GM19035 (cell line): ENCODE results near the gene CCDC34.

ENCODE experiments used
- ATAC-seq: cut with Tn5 transposase; IDR thresholded peaks from one replicate; pipeline ENCODE4 v1.9.1; 2021; ENCODE audit not compliant: unreplicated experiment

The CCDC34 gene

DNA sequence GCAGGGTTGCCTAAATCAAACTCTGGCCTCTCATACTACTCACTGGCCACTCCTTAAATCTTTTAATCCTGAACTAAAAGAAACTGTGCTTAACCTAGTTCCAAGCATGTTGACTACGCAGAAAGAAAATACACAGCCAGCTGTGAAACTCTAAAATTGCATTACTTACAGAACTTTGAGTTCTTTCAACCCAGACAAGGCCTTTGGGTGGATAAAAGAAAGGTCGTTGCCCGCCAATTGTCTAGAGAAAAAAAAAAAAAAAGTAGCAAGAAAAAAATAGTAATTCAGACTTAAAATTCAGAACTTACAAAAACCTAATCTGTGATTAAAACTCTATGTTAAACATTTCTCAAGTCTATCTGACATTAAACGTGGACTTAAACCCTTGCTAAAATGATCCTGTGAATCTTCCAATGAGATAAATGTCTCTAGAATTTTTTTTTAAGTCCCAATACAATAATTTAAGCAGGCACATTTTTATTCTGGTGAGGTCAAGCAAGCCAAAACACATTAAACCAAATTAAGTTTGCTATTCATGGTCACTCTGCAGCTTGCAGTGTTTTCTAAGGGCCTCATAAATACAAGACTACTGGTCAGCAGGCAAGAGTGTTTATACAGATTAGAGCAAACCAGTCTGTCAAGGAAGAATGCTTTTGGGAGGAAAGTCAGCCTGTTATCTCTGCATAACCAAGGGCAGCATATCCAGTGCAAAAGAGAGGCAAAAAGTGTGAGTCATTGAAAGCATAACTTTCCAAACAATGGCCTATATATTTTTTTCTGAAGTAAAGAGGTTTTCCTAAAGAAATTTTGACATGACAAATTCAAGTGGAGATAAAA, 29.5 kb upstream of the CCDC34 start:
- no peak for ATAC-seq

DNA sequence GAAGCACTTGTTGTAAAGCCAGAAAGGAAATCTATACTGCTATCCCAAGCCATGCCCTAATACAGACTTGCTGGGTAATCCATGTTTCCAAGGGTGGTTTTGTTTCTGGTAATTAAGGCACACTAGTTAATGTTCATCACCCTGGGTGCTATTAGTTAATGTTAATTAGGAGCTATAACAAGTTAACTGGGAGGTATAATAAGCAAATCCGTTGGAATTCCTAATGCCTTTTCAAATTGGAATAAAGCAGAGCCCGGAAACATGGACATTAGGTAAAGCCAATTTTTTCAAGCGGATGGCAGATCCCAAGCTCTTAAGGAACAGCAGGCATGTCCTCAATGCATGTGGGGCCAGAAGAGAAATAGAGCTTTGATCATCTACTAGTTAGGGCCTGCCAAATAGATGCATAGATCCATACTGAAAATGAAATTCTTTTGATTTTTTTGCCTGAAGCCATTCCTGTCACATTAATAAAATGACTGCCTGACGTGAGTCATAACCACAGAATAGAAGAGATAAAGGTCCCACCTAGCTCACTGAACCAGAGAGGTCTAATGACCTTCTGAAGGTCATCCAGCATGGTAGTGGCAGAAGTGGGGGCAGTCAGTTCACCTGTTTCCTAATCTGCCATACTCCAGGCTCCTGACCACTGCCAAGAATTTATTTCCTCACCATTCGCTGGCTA, 28.5 kb upstream of the CCDC34 start:
- ATAC-seq, result no peak

DNA sequence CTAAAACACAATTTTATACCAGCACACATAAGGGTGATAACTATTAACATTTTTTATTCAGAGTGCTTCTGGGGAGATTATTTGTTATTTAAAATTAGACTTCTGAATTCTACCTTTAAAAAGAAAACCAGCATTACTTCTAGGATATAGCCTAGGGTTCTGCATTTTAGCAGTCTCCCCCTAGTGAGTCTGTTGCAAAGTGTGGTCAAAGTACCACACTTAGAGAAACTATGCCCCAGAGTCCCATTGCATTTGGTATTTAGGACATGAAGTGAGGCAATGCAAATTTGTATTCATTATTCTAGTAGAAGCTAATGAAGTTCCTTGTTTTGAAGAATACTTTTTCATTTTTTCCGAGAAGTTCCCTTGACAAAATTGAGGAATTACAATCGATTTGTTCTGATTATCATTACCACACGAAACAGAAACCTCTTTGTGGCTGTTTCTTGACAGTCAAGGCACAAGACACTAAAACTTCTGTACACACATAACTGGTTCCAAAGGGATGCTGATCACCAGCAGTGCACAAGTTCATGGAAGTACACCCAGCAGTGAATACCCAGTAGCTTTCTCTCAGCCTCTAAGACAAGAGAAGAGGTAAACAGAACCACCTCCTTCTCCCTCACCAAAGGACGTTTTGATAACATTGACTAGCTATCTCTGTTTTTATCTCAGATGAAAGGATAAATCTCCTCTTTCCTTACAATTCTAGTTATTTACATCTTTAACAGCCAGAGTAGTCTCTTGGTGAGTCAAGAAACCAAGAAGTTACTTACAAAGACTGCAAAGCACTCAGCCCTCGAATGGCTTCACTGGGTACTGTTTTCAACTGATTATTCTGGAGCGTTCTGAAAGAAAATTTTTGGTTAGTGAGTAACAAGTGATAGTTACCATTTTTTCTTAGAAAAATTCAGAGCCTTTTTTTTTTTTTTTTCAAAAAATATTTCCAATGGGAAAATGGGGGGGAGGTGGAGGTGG, 27.6 kb upstream of the CCDC34 start:
- ATAC-seq, result no peak

DNA sequence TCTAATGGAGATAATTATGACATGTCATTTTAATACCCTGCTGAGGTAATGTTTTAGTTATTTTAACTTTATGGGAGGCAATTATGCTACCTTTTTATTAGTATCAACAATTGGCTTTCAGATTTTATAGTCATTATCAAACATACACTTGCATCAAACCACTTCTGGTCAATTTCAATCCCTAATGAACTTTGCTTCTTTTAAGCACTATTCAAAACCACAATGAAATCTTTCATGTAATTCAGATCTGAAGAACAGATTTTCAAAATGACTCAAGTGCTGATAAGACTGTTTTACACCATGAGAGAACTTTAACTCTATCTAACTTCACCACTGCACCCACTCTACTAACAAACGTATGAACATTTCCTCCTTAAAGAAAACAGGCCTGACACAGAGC, 25.9 kb upstream of the CCDC34 start:
- no peak for ATAC-seq

DNA sequence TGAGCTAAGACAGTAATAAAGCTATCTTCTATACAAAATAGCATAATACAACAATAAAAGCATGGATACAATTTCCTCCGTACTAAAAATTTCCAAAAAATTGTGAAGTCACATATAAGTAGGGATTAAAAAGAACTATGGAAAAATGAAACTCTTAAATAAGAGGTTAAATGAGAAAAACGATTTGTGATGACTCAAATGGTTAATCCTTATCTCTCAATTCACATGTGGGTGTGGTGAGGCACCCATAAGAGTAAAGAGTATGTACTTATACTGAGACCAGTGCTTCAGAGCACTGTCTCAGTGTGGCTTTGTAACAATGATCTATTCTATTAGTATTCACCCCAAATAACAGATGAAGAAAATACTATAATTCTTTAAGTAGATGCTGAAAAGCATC, 25.0 kb upstream of the CCDC34 start:
- ATAC-seq, result no peak

DNA sequence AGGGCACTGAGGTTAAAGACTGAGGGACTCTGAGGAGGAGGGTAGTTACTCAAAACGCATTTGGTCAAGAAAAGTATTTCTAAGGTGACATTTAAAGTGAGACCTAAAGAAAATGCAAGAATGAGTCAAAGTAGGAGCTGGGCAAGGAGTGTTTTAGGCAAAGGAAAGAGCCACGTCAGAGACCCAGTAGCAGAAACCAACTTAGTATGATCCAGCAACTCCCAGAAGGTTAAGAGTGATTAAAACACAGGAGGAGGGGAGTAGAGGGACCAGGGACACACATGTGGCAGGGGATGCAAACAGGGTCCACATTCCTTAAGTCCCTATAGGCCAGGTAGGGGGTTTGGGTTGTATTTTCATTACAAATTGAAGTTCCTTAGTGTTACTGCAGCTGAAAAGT, 24.3 kb upstream of the CCDC34 start:
- ATAC-seq, result no peak

DNA sequence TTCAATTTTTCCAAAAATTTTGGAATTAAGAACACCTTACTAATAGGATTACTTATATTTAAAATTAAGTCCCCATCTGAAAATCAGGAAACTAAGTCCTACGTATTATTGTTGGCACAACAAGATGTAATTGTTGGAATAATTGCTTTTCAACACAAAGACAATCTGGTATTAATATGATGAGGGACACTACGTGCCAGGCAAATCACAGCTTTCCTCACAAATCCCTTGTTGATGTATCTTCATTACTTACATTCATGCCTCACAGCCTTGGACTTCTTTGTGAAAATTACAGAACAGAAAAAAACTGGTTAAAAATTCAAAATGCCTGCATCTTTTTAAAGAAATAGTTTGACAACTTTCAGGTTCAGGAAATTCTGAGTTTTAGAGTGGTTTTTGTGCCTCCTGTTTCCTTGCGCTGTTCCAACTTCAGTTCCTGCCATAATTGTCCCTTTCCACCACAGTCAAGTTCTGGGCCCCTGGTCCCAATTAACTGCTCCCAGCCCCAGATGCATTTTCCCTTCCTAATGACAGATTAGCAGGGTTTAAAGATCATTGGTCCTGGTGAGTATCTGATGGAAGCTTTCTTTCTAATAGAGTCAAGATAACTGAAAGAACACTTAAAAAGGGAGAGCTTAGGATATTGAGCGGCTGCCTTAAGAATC, 23.3 kb upstream of the CCDC34 start:
- ATAC-seq, result no peak

DNA sequence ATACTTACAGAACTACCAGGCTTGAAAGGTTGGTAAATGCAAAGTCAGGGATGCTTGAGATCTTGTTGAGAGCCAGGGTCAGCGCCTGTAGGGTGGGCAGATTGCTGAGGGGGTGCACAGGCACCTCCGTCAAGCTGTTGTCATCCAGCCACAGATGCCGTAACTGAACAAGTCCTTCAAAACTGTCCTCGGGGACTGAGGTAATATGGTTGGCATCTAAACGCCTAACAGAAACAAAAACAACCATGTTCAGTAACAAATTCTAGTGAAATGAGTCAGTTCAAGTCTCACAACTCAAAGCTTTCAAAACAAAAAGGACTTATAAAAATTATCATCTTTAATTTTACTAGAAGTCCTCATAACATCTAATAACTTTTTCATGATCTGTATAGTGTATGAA, 22.2 kb upstream of the CCDC34 start:
- ATAC-seq, result no peak

DNA sequence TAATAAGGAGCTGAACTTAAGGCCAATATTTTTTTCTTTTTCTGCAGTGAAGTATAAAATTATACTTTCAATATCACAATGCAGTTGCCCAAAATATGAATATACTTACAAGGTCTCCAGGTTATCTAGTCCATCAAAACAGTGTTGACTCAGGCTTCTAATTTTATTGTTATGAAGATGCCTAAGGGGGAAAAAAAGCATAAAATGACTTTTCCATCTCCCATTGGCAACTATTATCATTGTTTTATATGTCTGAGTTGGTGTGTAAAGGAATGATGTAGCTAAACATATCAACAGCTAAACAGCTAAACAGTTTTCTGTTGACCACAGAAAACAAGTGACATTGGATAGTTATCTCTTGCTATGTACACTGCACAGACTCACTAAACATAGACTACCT, 21.2 kb upstream of the CCDC34 start:
- no peak for ATAC-seq

DNA sequence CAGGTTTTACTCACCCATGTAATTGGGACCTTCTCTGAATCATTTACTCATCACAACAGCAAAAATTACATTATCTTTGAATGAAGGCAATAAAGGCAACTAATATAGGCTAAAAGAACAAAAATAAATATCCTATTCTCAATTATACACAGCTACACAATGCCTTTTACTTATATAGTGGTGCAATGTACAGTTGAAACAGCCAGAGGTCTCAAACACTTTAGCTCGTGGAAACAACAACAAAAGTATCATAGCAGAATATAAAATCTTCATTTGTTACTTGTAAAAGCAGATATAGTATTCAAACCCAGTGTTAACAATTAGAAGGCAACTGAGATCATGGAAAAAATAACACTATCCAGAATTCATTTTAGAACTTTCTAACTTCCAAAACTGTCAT, 20.6 kb upstream of the CCDC34 start:
- ATAC-seq, result no peak

DNA sequence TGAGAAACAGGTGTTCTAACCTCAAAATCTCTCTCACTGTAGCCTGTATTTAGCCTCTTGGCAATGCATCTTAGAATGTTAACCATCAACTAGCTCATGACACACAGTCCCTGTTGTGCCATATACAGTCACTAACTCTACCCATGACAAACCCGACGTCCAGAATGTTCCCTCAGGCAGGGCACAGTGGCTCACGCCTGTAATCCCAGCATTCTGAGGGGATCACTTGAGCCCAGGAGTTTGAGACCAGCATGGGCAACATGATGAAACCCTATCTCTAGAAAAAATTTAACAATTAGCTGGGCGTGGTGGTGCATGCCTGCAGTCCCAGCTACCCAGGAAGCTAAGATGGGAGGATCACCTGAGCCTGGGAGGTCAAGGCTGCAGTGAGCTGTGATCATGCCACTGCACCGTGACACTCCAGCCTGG, 18.2 kb upstream of the CCDC34 start:
- no peak for ATAC-seq

DNA sequence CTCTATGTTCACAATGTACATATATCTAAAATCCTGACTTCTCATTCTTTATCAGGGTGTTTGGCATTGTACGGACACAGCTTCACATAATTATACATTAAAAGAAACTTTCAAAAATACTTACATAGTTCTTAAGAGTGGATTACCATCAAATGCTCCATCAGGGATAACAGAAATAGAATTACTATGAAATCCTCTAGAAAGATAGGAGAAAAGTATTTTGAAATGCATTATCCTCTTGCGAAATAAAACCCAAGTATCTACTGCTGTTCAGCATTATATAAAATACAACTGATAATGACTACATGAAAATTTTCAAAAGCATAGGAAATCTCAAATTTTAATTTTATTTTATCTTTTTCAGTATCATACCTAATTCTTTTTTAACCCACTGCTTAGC, 17.8 kb upstream of the CCDC34 start:
- ATAC-seq, result no peak

DNA sequence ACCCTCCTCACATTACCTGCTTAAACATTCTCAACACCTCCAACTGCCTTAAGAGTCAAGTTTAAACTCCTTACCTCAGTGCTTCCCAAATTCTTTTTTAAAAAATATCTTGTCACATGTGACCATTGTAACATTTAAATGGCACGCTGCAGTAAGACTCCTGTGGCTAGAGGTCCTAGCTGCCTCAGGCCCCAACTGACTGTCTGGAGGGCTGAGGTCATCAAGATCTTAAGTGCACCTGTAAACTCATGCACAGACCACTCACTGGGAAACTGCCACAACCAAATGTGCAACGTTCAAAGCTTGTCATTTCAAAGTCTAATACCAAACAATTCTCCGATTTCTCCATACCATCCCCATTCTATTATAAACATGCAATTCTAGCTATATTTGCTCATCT, 16.4 kb upstream of the CCDC34 start:
- ATAC-seq, result no peak

DNA sequence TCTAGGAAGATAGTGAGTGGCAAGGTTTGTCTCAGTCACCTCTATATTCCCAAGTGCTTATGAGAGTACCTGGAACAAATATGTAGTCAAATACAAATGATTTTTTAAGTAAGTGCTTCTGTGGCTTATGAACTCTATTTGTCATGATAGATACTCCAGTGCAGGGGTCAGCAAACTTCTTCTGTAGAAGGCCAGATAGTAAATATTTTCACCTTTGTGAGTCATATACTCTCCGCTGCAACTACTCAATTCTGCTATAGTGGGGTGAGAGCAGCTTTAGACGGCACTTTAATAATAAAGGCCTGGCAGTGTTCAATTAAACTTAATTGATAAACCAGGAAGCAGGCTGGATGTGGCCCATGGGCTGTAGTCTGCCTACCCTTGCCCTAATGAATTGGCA, 12.4 kb upstream of the CCDC34 start:
- no peak for ATAC-seq

DNA sequence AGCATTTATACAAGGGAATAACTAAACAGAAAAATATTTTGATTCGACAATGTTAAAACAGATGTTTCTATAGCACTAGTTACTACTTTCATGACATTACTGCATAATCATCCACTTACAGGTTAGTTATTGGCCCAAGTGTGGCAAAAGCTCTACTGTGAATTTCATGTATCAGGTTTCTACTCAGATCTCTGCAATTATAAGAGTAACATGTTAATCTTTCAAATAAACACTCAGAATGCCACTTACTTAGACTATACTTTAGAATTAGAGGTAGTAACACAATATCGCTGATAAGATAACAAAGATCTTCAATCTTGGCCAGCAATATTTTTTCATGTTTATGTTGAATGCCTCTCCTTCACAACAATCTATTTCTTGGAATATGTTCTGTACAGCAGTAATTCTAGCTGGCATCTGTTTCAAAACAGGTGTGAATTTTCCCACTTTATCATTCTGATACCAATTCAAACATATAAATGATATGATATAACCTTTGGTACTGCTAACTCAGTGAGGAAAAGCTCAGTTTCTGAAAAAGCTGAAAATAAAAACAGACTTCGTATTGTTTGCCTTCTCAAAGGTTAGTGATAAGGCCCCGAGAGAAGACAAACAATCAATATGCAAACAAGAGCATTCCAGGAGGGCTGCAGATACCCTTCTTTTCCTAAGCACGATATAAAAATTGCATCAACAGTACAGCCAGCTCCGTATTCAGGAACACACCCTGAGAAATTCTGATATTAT, 11.0 kb upstream of the CCDC34 start:
- ATAC-seq, result no peak

DNA sequence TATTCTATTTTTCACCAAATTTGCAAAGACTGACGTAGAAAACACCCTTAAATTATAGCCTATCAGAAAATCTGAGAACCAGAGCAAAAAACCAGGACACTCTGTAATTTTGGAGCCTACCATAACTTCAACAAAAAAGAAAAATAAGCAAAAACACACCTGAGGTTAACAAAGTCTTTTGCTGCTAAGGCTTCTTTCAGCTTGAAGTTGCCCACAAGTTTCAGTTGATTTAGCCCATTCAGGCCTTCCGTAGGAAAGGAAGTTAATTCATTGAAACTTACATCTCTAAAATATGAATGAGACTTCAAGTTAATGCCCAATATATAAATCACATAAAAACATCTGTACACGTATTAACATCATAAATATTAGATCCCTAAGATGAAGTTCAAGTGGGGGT, 10.4 kb upstream of the CCDC34 start:
- no peak for ATAC-seq

DNA sequence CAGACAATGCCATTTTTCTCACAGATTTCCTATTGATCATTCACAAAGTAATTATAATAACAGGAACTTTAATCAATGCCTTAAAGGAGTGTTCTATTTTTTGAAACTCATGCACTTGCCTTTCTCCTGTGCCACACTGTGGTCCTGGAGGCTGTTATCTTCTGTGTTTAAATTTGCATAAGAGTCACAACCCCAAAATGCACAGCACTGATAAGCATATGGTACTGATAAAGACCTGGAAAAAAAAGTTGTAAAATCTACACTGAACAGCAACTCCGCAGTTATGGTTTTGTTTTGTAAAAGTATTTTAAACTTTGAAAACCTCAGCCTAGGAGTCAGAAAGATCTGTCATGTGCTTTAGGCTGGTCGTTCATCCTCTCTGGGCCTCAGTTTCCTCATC, 9.1 kb upstream of the CCDC34 start:
- ATAC-seq, result no peak

DNA sequence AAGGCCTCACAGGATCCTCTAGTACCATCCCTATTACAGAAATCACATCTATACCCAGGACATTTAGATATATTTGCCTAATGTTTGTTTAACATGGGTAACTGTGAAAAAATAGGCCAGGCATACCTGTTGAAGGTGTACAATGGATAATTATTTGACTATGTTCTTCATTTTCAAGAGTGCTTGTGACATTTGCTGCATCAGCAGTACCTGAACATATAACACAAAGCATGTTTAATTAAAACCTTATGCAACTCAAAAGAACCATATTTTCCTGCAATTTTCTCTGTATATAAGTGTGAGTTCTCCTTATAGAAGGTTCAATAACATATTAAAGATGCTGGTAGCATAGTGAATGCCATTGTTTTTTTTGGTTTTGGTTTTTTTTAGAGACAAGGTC, 8.5 kb upstream of the CCDC34 start:
- ATAC-seq, result no peak

DNA sequence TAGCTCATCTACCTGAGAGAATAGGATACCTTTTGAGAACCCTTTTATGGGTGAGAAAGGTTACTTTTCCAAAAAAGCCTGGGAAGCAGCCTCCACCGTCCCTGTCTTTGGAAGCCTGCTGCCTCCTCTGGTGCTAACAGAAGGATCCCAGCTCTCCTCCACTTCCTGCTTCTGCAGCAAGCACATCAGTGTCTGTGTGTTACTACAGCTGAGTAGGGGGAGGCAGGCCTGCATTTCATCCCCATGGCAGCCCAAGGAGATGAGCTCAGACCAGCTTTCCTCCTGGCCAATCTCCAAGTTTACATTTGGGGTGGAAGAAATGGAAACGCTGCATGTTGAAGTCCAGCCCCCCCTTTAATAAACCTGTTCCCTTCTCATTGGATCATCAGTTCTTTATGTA, 7.4 kb upstream of the CCDC34 start:
- no peak for ATAC-seq

DNA sequence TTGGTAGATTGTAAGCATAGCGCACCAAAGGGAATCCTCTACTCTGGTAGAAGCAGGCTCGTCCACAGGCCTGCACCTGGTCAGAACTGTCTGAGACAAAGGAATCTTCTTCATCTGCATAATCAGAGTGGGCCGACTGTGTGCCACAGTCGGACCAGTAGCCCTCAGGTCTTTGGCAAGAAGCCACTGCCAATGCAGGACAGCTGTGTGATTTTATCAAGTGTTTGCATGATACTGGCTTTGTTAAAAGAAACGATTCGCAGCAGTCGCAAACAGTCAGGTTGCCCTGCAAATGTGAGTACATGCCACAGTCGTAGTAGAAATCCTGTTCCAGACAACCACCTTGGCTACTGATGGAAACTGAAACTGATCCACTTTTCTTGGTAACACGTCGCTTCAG, 4.9 kb upstream of the CCDC34 start:
- ATAC-seq, result no peak
